ENCODE data around the gene NARF. TPM values are rescaled to one million over a fixed set of nuclear protein-coding genes. Genes with fewer than 3 reads are reported as not detected.

The NARF gene
- polyA plus RNA-seq, 1 donor (not counting 4 experiments of a cell fraction or from before 2014, with no cell fraction given) = 36.8 TPM

- Histone ChIP-seq H3K9me1 (ENCODE audit: control insufficient read depth, extremely low read depth, insufficient read depth, low read length) (no peaks in the 10 kb centered on the region), H3K79me2 (ENCODE audit: control insufficient read depth, insufficient read depth, low read length) (no peaks in the 10 kb centered on the region), H3K36me3 (ENCODE audit: control insufficient read depth in 2 of 2, extremely low read depth in 1 of 2, insufficient read depth in 2 of 2, low read length in 2 of 2) (peaks cover 7 to 14% of the 10 kb centered on the region in 2 experiments), H3K27me3 (ENCODE audit: control insufficient read depth, extremely low read depth, insufficient read depth, low read length) (no peaks in the 10 kb centered on the region), H3K4me3 (ENCODE audit: control insufficient read depth in 2 of 3, extremely low read depth in 1 of 3, insufficient read depth in 2 of 3, low read depth in 1 of 3, low read length in 3 of 3) (no peak overlapping the region), H3K27ac (ENCODE audit: control insufficient read depth, insufficient read depth, low read length) (no peak overlapping the region), H3K9ac (ENCODE audit: control insufficient read depth, extremely low read depth, insufficient read depth, low read length) (no peak overlapping the region), H2AFZ (ENCODE audit: control insufficient read depth, low read length) (no peak overlapping the region), H4K20me1 (ENCODE audit: control insufficient read depth, extremely low read depth, insufficient read depth, low read length) (no peaks in the 10 kb centered on the region), H3K4me1 (ENCODE audit: control insufficient read depth, extremely low read depth, insufficient read depth, low read length) (no peaks in the 10 kb centered on the region), H3K9me3 (ENCODE audit: control insufficient read depth, low read depth, low read length) (no peaks in the 10 kb centered on the region), H3K4me2 (ENCODE audit: control insufficient read depth, extremely low read depth, insufficient read depth, low read depth, low read length) (no peak overlapping the region)
- DNase-seq (ENCODE audit: low read depth, low spot score) (no peak), FAIRE-seq (no peak)
- dilution Hi-C loops (cut with MboI; ENCODE audit: extremely low pct_ligation_motif_present, low sequenced_read_pairs) = no loop called here
- no peak for TF ChIP-seq EZH2 (IDR thresholded peaks at IDR 0.05; ENCODE audit: low read length)
- no peak for TF ChIP-seq CTCF (optimal IDR thresholded peaks at IDR 0.05 in 1 of 3, IDR thresholded peaks at IDR 0.05 in 1 of 3, conservative IDR thresholded peaks at IDR 0.05 in 1 of 3; ENCODE audit: extremely low read depth in 1 of 3, insufficient read depth in 2 of 3, low read length in 3 of 3)
Observed at GRCh38 chr17:82443465-82444283, 14.9 kb upstream of the NARF start.

DNA sequence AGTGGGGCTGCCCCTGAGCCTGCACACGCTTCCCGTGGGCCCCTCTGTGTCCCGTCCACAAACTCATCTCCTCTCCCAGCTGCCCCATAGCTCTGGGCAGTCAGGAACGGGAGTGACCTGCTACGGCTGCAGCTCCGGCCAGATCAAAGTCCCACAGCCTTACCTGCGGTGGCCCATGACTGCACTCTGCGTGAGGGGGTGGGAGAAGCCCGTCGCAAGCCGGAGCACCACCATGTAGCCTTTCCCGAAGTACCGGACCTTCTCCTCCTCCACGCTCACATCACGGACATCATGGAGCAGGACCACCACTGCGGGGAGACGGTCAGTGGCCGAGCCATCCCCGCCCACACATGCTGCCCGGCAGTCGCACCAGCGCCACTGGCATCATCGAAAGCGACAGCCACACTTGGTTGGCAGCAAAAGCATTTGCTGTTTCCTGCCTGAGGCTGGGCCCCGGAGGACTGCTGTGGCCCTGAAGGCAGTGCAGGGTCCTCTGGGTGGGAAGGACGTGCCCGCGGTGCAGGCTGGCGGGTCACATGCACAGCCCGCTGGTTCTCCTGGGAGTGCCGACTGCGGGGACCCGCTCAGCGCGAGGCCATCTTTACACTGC, 14.2 kb upstream of the NARF start:
- H3K4me2 ChIP-seq (ENCODE audit: control insufficient read depth, extremely low read depth, insufficient read depth, low read depth, low read length) = no peak overlapping the region
- no peaks in the 10 kb centered on the region for H4K20me1 ChIP-seq (ENCODE audit: control insufficient read depth, extremely low read depth, insufficient read depth, low read length)
- no peaks in the 10 kb centered on the region for H3K9me1 ChIP-seq (ENCODE audit: control insufficient read depth, extremely low read depth, insufficient read depth, low read length)
- H3K4me3 ChIP-seq (ENCODE audit: control insufficient read depth in 2 of 3, extremely low read depth in 1 of 3, insufficient read depth in 2 of 3, low read depth in 1 of 3, low read length in 3 of 3) = no peak overlapping the region
- H3K36me3 ChIP-seq (ENCODE audit: control insufficient read depth in 2 of 2, extremely low read depth in 1 of 2, insufficient read depth in 2 of 2, low read length in 2 of 2) = peaks cover 7 to 14% of the 10 kb centered on the region in 2 experiments
- no peaks in the 10 kb centered on the region for H3K4me1 ChIP-seq (ENCODE audit: control insufficient read depth, extremely low read depth, insufficient read depth, low read length)
- H3K9me3 ChIP-seq (ENCODE audit: control insufficient read depth, low read depth, low read length) = no peaks in the 10 kb centered on the region
- peaks cover 4% of the 10 kb centered on the region for H3K79me2 ChIP-seq (ENCODE audit: control insufficient read depth, insufficient read depth, low read length)
- DNase-seq (ENCODE audit: low read depth, low spot score) (no peak), FAIRE-seq (no peak)
- no peak overlapping the region for H2AFZ ChIP-seq (ENCODE audit: control insufficient read depth, low read length)
- dilution Hi-C loops (cut with MboI; ENCODE audit: extremely low pct_ligation_motif_present, low sequenced_read_pairs) = no loop called here
- H3K27ac ChIP-seq (ENCODE audit: control insufficient read depth, insufficient read depth, low read length) = no peak overlapping the region
- H3K9ac ChIP-seq (ENCODE audit: control insufficient read depth, extremely low read depth, insufficient read depth, low read length) = no peak overlapping the region
- no peak for TF ChIP-seq EZH2 (IDR thresholded peaks at IDR 0.05; ENCODE audit: low read length)
- TF ChIP-seq CTCF (optimal IDR thresholded peaks at IDR 0.05 in 1 of 3, IDR thresholded peaks at IDR 0.05 in 1 of 3, conservative IDR thresholded peaks at IDR 0.05 in 1 of 3; ENCODE audit: extremely low read depth in 1 of 3, insufficient read depth in 2 of 3, low read length in 3 of 3) = no peak
- H3K27me3 ChIP-seq (ENCODE audit: control insufficient read depth, extremely low read depth, insufficient read depth, low read length) = no peaks in the 10 kb centered on the region

Measured in keratinocyte (primary cell).